GM18505 (cell line): Measurements from ENCODE around the gene EPB41L5.
"Not testable (repeated sequence)": the region's sequence is repeated elsewhere in the genome, so short reads cannot be mapped to it uniquely, and the experiment has no call there.

Source experiments
- ATAC-seq: cut with Tn5 transposase; IDR thresholded peaks from one replicate; pipeline ENCODE4 v1.9.1; 2021; ENCODE audit not compliant: unreplicated experiment
- POLR2A ChIP-seq: IDR thresholded peaks from 4 replicates; pipeline ENCODE4 v1.6.1; 2011; ENCODE audit warnings: borderline replicate concordance; ENCODE audit not compliant: insufficient read depth, insufficient read length; ENCODE audit errors: extremely low read depth

The EPB41L5 gene

DNA sequence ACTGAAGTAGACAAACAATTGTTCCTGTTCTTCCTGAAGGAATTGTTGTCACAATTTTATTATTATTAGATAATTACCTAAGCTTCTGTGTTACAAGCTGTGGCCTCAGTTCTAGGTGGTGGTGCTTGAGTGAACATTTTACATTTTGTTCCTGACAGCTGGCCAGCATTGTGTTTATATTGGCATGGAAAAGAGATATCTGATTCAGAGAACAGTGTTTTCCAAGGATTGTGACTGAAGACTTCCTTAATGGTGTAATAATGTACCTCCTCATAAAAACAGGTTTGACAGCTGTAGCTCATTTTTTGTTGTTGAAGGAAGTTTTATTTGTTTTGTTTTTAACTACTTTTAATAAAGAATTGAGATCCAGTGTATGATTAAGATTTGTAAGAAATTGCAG is 95.2 kb downstream of the EPB41L5 start:
- no peak for TF ChIP-seq POLR2A
- ATAC-seq = no peak

DNA sequence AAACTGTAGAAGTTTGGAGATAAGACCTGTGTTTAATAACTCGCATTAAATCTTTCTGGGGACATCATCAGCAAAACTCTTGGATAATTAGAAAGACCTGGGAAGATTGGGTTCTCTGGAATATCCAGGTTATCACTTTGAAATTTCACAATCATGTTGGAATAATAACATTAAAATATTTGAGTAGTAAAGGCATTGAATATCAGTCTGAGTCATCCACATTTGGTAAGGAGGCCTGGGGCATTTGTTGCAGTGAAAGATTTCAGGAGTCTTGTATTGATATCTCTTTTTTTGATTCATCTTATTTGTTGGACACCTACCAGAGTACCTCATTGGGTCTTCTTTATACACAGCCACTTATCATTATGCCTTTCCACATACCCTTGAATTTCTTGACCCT is 95.9 kb downstream of the EPB41L5 start:
- no peak for ATAC-seq
- TF ChIP-seq POLR2A = no peak

DNA sequence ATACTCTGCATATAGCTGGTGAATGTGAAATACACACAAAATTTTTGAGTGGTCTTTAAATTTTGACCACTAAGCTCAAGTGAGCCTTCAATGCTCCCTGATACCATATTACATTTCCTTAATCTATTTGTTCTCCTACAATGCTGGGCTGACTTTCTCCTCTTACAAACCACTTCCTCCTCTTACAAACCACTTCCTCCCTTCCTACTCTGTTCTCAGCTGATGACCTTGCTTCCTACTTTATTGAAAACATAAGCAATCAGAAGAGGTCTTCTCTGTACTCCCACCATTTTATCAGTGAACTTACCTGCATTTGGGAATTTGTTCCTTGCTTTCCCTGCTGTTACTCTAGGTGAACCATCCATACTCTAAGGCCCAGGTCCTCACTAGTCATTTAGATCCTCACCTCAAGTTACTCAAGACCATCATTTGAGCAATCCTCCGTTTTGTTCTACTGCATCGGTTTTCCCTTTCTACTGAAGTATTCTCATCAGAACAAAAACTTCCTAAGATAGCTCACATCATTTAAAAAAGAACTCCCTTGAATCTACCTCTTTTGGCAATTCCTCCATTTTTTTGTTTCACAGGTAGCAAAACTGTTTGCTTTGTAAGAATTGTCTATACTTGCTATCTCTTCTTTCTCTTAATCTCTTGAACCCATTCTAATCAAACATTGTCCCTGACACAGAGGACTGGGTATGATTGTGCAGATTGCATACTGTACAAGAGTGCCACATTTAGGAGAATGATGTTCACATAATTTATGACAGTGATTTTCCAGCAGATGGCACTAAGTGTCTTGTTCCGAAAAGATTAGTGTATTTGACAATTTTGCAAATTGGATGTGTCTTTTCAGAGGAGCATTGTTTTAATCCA is 96.5 kb downstream of the EPB41L5 start:
- no peak for TF ChIP-seq POLR2A
- ATAC-seq = no peak

- ATAC-seq = no peak
- TF ChIP-seq POLR2A = no peak
Observed at GRCh38 chr2:120110062-120110362, 97.1 kb downstream of the EPB41L5 start.

GRCh38 chr2:120110507-120110906 is 97.6 kb downstream of the EPB41L5 start:
- no peak for TF ChIP-seq POLR2A
- ATAC-seq = no peak

- no peak for TF ChIP-seq POLR2A
- ATAC-seq = no peak
Observed at GRCh38 chr2:120111193-120111592, 98.3 kb downstream of the EPB41L5 start.

DNA sequence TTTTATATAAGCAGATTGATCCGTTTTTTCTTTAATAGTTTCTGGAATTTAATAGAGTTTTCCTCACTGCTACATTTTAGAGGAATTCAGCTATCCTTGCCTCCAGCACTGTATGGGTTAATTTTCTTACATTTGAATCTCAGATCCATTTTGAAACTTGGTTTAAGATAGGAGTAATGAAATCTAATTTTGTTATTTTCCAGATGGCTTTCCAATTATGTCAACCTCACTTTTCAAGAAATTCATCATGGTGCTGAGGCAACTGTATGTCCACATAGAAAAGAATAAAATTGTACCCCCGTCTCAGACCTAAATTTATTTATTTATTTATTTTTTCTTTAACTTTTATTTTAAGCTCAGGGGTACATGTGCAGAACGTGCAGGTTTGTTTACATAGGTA is 105.1 kb downstream of the EPB41L5 start:
- TF ChIP-seq POLR2A = no peak
- no peak for ATAC-seq

- TF ChIP-seq POLR2A = no peak
- no peak for ATAC-seq
Observed at GRCh38 chr2:120118471-120118870, 105.6 kb downstream of the EPB41L5 start.

GRCh38 chr2:120121337-120121736 is 108.5 kb downstream of the EPB41L5 start:
- ATAC-seq = not testable (repeated sequence)

DNA sequence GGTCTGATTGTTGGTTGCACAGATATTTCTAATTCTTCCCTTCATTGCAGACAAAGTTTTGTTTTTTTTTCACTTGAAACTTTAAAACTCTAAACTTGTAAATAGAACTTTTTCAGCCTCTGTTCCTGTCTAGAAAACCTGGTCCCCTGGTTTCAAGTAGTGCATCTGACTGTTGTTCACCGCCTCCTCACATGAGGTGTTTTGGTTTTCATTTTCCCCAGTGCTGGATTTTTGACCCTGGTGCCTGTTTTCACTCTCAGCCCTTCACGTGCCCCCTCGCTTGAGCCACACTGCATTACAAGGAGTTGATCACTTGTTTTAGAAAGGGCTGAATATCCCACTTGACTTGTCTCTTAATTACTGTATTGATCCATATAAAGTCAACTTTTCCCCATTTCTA is 110.2 kb downstream of the EPB41L5 start:
- TF ChIP-seq POLR2A = no peak
- ATAC-seq = no peak

- no peak for TF ChIP-seq POLR2A
- no peak for ATAC-seq
Observed at GRCh38 chr2:120125195-120125594, 112.3 kb downstream of the EPB41L5 start.

- TF ChIP-seq POLR2A = no peak
- ATAC-seq = no peak
Observed at GRCh38 chr2:120128216-120128615, 115.3 kb downstream of the EPB41L5 start.

DNA sequence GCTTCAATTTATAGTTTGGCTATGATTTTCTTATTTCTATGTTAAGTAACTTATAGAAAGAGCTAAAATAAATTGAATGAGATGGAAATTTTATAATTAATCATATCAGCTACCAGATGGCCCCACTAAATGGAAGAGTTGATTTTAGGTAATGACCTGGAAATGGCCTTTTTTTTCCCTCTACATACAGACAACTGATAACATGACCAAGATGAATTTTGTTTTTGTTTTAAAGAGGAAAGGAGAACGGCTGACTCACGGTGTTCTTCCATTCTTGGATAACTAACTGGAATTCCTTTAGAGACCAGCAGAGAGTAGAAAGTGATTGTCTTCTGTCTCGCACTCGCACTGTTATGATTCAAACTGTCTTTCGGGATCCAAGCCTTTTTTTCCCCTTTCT is 119.3 kb downstream of the EPB41L5 start:
- ATAC-seq = no peak
- no peak for TF ChIP-seq POLR2A

DNA sequence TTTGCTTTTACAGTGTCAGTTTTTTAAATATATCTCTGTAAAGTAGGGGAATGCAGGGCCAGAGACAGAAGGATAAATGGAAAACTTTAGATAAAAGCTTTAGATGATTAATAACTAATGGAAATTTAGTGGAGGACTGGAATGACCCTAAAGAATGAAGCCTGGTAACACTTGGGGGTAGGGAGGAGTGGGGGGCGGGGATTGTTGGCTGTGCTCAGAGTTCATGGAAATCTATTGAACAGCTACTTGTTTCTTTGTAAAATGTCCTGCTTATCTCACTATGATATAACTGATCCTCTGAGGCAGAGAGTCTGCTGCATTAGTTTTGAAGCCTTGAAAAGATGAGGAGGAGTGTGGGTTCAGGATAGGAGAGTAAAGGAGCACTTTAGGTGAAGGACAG is 119.8 kb downstream of the EPB41L5 start:
- no peak for ATAC-seq
- TF ChIP-seq POLR2A = no peak
